H7 (cell line): Measurements from ENCODE around the gene ERI3. TPM values are rescaled to one million over a fixed set of nuclear protein-coding genes. Genes with fewer than 3 reads are reported as not detected.
"Not testable (repeated sequence)": the region's sequence is repeated elsewhere in the genome, so short reads cannot be mapped to it uniquely, and the experiment has no call there.

ENCODE experiments used
- DNase-seq: peaks from one replicate; pipeline ENCODE4 v3.0.0; 2012
- H3K27me3 ChIP-seq: 2 replicates; pipeline ENCODE4 v1.6.0; 2011; ENCODE audit warnings: mild to moderate bottlenecking, low read length; ENCODE audit not compliant: control insufficient read depth, insufficient read depth
- H3K36me3 ChIP-seq: replicated peaks from 2 replicates; pipeline ENCODE4 v1.5.1; 2011; ENCODE audit warnings: low read length; ENCODE audit not compliant: control insufficient read depth, insufficient read depth
- H3K4me3 ChIP-seq: 2 replicates; pipeline ENCODE4 v1.5.1; 2011; ENCODE audit warnings: low read depth, mild to moderate bottlenecking, control low read depth, low read length, moderate library complexity; ENCODE audit not compliant: insufficient read depth
- total RNA-seq: library from RNA; depleted of rRNA; stranded (reverse); fragments of >200 nt; shearing (Covaris generic); gene quantifications from 2 replicates; pipeline ENCODE4 v1.2.3, GENCODE V29; 2014

ERI3 gene
- total RNA-seq, 1 experiment from 2014 or later = 141 TPM

- Histone ChIP-seq H3K27me3 (no peaks in the 10 kb centered on the region), H3K4me3 (no peak overlapping the region), H3K36me3 (peaks cover 32% of the 10 kb centered on the region)
- DNase-seq = peak; percentile 10
Observed at GRCh38 chr1:44222397-44223186, 132.5 kb downstream of the ERI3 start.

GRCh38 chr1:44221769-44222168 is 133.3 kb downstream of the ERI3 start:
- Histone ChIP-seq H3K4me3 (no peak overlapping the region), H3K27me3 (no peaks in the 10 kb centered on the region), H3K36me3 (peaks cover 34% of the 10 kb centered on the region)
- DNase-seq = peak; percentile 31

GRCh38 chr1:44220755-44221154 is 134.3 kb downstream of the ERI3 start:
- DNase-seq = no peak
- no peak overlapping the region for H3K4me3 ChIP-seq
- peaks cover 37% of the 10 kb centered on the region for H3K36me3 ChIP-seq
- H3K27me3 ChIP-seq = no peaks in the 10 kb centered on the region

GRCh38 chr1:44220001-44220751 is 134.9 kb downstream of the ERI3 start:
- Histone ChIP-seq H3K4me3 (no peak overlapping the region), H3K36me3 (peaks cover 39% of the 10 kb centered on the region), H3K27me3 (no peaks in the 10 kb centered on the region)
- peak; percentile 35 for DNase-seq

GRCh38 chr1:44219301-44219626 is 135.8 kb downstream of the ERI3 start:
- no peaks in the 10 kb centered on the region for H3K27me3 ChIP-seq
- no peak for DNase-seq
- H3K36me3 ChIP-seq = peaks cover 44% of the 10 kb centered on the region
- no peak overlapping the region for H3K4me3 ChIP-seq

GRCh38 chr1:44218503-44219300 is 136.4 kb downstream of the ERI3 start:
- peak; percentile 10 for DNase-seq
- H3K4me3 ChIP-seq = no peak overlapping the region
- H3K27me3 ChIP-seq = no peaks in the 10 kb centered on the region
- peaks cover 44% of the 10 kb centered on the region for H3K36me3 ChIP-seq

GRCh38 chr1:44217809-44218410 is 137.1 kb downstream of the ERI3 start:
- peaks cover 44% of the 10 kb centered on the region for H3K36me3 ChIP-seq
- H3K4me3 ChIP-seq = no peak overlapping the region
- H3K27me3 ChIP-seq = no peaks in the 10 kb centered on the region
- peak; percentile 86 for DNase-seq

- H3K4me3 ChIP-seq = peak within 1 kb of the TSS; percentile 99
- peak; percentile 86 for DNase-seq
- no peaks in the 10 kb centered on the region for H3K27me3 ChIP-seq
- peaks cover 18% of the 10 kb centered on the region for H3K36me3 ChIP-seq
Observed at GRCh38 chr1:44213222-44214112, 141.6 kb downstream of the ERI3 start, which contains the start of gene DMAP1. DMAP1 (plus strand) TSS chr1:44213471; CDS start chr1:44213754, 283 bp downstream.

- Histone ChIP-seq H3K27me3 (no peaks in the 10 kb centered on the region; the same call in 1 of the 2 replicates), H3K4me3 (peak overlapping the region; percentile 99), H3K36me3 (peaks cover 13% of the 10 kb centered on the region)
- DNase-seq = no peak
Observed at GRCh38 chr1:44212355-44213221, 142.5 kb downstream of the ERI3 start.

GRCh38 chr1:44210595-44210994 is 144.5 kb downstream of the ERI3 start:
- no peak overlapping the region for H3K4me3 ChIP-seq
- H3K36me3 ChIP-seq = peaks cover 5% of the 10 kb centered on the region; the same call in 1 of the 2 replicates
- no peak for DNase-seq
- no peaks in the 10 kb centered on the region; the same call in 1 of the 2 replicates for H3K27me3 ChIP-seq

- Histone ChIP-seq H3K4me3 (no peak overlapping the region), H3K27me3 (no peaks in the 10 kb centered on the region; the same call in 1 of the 2 replicates), H3K36me3 (no peaks in the 10 kb centered on the region)
- no peak for DNase-seq
Observed at GRCh38 chr1:44208226-44208625, 146.8 kb downstream of the ERI3 start.

- DNase-seq, H3K4me3 ChIP-seq, H3K36me3 ChIP-seq, H3K27me3 ChIP-seq: not testable (repeated sequence)
Observed at GRCh38 chr1:44206545-44206944, 148.5 kb downstream of the ERI3 start.

- no peaks in the 10 kb centered on the region; the same call in 1 of the 2 replicates for H3K27me3 ChIP-seq
- H3K4me3 ChIP-seq = no peak overlapping the region
- no peak for DNase-seq
- no peaks in the 10 kb centered on the region for H3K36me3 ChIP-seq
Observed at GRCh38 chr1:44200336-44200735, 154.7 kb downstream of the ERI3 start.
